Measurements from ENCODE around the gene GRPEL1.

- TF ChIP-seq CTCF (IDR thresholded peaks at IDR 0.05) = no peak
- no peak for TF ChIP-seq POLR2A (IDR thresholded peaks at IDR 0.05)
Observed at GRCh38 chr4:7019367-7019766, 48.5 kb downstream of the GRPEL1 start.

All from lower leg skin (tissue), 3 donors.